GM12873 (cell line): ENCODE data around the gene HOMER3.

Experiments used
- CTCF ChIP-seq: IDR thresholded peaks from 2 replicates; pipeline ENCODE4 v1.5.1; 2012; ENCODE audit warnings: low read depth, mild to moderate bottlenecking, moderate library complexity, low read length, control low read depth; ENCODE audit not compliant: insufficient read depth; ENCODE audit errors: missing control alignments

Gene HOMER3

GRCh38 chr19:18980432-18981020 is 39.5 kb upstream of the HOMER3 start:
- no peak for TF ChIP-seq CTCF

DNA sequence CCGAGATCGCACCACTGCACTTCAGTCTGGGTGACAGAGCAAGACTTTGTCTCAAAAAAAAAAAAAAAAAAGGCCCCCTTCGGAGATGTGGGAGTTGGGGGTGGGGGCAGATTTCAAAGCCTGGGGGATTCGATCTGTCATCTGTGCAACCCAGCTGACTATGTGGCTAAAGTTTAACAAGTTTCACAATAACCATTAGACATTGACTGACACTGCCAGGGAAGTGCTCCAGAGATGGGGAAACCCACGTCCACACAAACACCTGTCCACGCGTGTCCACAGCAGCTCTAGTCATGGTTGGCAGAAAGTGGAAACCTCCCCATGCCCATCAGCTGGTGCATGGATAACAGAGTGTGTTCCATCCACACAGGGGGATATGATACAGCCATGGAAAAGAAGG is 37.6 kb upstream of the HOMER3 start:
- no peak for TF ChIP-seq CTCF

GRCh38 chr19:18975869-18976268 is 34.9 kb upstream of the HOMER3 start:
- no peak for TF ChIP-seq CTCF

- TF ChIP-seq CTCF: no peak
These were observed 34.0 kb upstream of the HOMER3 start for GRCh38 chr19:18975011-18975410.

- TF ChIP-seq CTCF: no peak
These were observed 31.8 kb upstream of the HOMER3 start for GRCh38 chr19:18972851-18973250.

DNA sequence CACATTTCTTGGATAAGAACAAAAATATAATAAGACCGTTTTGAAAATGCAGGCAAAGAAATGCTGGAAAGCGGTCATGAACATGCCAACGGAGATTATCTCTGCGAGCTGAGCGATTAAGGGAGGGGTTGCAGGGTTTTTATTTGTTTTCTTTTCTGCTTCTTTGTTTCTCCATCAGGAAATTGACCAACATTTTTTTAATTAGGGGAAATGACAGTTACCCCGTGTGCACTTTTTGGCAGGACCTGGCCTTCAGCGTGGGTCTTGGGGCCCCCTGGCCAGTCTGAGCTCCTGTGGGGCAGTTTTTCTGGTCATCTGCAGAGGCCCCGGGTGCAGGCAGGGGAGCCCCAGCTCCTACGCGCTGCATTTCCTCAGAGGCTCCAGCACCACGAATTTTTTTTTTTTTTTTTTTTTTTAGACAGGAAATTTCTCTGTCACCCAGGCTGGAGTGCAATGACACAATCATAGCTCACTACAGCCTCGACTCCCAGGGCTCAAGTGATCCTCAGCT is 31.3 kb upstream of the HOMER3 start:
- TF ChIP-seq CTCF: no peak

DNA sequence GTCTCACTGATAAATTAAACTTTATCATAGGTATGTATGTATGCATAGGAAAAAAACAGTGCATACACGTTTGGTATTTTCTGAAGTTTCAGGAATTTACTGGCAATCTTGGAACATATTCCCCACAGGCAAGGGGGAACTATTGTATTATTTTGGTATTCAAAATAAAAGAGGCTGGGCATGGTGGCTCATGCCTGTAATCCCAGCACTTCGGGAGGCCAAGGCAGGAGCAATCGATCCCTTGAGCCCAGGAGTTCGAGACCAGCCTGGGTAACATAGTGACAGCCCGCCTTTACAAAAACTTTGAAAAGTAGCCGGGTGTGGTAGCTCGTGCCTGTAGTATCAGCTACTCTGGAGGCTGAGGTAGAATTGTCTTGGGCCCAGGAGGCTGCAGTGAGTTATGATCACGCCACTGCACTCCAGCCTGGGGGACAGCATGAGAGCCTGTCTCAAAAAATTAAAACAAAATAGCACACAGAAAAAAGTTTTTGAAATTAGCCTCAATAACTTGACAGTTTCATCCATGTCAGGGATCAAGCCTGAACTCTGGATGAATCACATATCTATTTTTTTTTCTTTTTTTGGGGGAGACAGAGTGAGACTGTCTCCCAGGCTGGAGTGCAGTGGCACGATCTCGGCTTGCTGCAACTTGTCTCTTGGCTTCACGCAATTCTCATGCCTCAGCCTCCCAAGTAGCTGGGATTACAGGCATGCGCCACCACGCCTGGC is 29.1 kb upstream of the HOMER3 start:
- TF ChIP-seq CTCF: no peak
